Retinal pigment epithelial cell (primary cell): ENCODE results near the gene STAP2.
"Not testable (repeated sequence)": the region's sequence is repeated elsewhere in the genome, so short reads cannot be mapped to it uniquely, and the experiment has no call there.

Experiments used
- DNase-seq: peaks from one replicate; pipeline ENCODE4 v3.0.0-alpha.2; 2010; ENCODE audit warnings: low read depth
- H3K4me3 ChIP-seq: 2 replicates; pipeline ENCODE4 v1.5.1; 2011; ENCODE audit warnings: mild to moderate bottlenecking, low read length, control low read depth, moderate library complexity
- CTCF ChIP-seq: conservative IDR thresholded peaks from 2 replicates; pipeline ENCODE4 v1.5.1; 2011; ENCODE audit warnings: low read depth, low read length, control low read depth, inconsistent platforms

Gene STAP2

GRCh38 chr19:4342615-4343369 is 4.2 kb upstream of the STAP2 start:
- H3K4me3 ChIP-seq: peak overlapping the region; percentile 75
- DNase-seq: peak; percentile 100
- TF ChIP-seq CTCF: peak; percentile 37

- no peak for DNase-seq
- no peak for TF ChIP-seq CTCF
- H3K4me3 ChIP-seq: peak overlapping the region; percentile 75
These were observed 3.6 kb upstream of the STAP2 start for GRCh38 chr19:4342314-4342614.

GRCh38 chr19:4337906-4338440 is 654 bp downstream of the STAP2 start:
- no peak for DNase-seq
- H3K4me3 ChIP-seq: peak overlapping the region; percentile 47

GRCh38 chr19:4334929-4335570 is 3.6 kb downstream of the STAP2 start:
- no peak overlapping the region for H3K4me3 ChIP-seq
- TF ChIP-seq CTCF: no peak
- no peak for DNase-seq

More at GRCh38 chr19:4337906-4338440, 654 bp downstream of the STAP2 start:
- no peak for TF ChIP-seq CTCF

- H3K4me3 ChIP-seq: no peak overlapping the region
- DNase-seq: no peak
- no peak for TF ChIP-seq CTCF
These were observed 8.8 kb downstream of the STAP2 start for GRCh38 chr19:4329858-4330257.

- peak overlapping the region; percentile 50 for H3K4me3 ChIP-seq
- not testable (repeated sequence) for DNase-seq
These were observed 9.5 kb downstream of the STAP2 start for GRCh38 chr19:4328991-4329681.

GRCh38 chr19:4328243-4328990 is 10.2 kb downstream of the STAP2 start:
- DNase-seq: peak; percentile 51
- H3K4me3 ChIP-seq: peak overlapping the region; percentile 50
- no peak for TF ChIP-seq CTCF
